Stimulated activated naive B cell treated with anti-CD40 and anti-IgM and Interleukin-4, amounts not matched to agents 10 μg/mL and 1 μg/mL and 100 μg/mL, for 72 hours (primary cell): ENCODE data around the gene GPD2.

Experiments used
- ATAC-seq, 2 donors: fragments of 150-1000 bp; cut with Tn5 transposase; replicated peaks; 2 replicates each; pipeline ENCODE4 v1.10.0; 2021; ENCODE audit warnings: moderate library complexity in 1 of 2
- DNase-seq: peaks from one replicate; pipeline ENCODE4 v3.0.0; 2021
- H3K27ac Mint-ChIP-seq: one replicate; pipeline ENCODE4 v1.8.0; 2022; ENCODE audit warnings: mild to moderate bottlenecking, mixed read lengths
- H3K27me3 Mint-ChIP-seq, 2 donors: one replicate each; pipeline ENCODE4 v1.8.0; 2022; ENCODE audit warnings: mixed read lengths in 2 of 2
- H3K36me3 Mint-ChIP-seq, 2 donors: one replicate each; pipeline ENCODE4 v1.8.0; 2022; ENCODE audit warnings: mixed read lengths in 2 of 2, mild to moderate bottlenecking in 1 of 2
- H3K4me1 Mint-ChIP-seq, 2 donors: one replicate each; pipeline ENCODE4 v1.8.0; 2022; ENCODE audit warnings: mixed read lengths in 2 of 2, mild to moderate bottlenecking in 1 of 2
- H3K4me3 Mint-ChIP-seq, 2 donors: one replicate each; pipeline ENCODE4 v1.8.0; 2022; ENCODE audit warnings: mild to moderate bottlenecking in 2 of 2, mixed read lengths in 2 of 2, moderate library complexity in 1 of 2
- H3K9me3 Mint-ChIP-seq, 2 donors: one replicate each; pipeline ENCODE4 v1.8.0; 2022; ENCODE audit warnings: mixed read lengths in 2 of 2, mild to moderate bottlenecking in 1 of 2

The GPD2 gene

GRCh38 chr2:156423674-156424282 lies 12.4 kb upstream of the GPD2 start:
- peaks cover 3 to 5% of the 10 kb centered on the region in 2 donors for H3K9me3 Mint-ChIP-seq
- H3K36me3 Mint-ChIP-seq = no peaks in the 10 kb centered on the region
- peaks cover 9 to 22% of the 10 kb centered on the region in 2 donors for H3K27me3 Mint-ChIP-seq
- peaks cover 3 to 5% of the 10 kb centered on the region in 2 donors for H3K4me1 Mint-ChIP-seq
- no peak overlapping the region for H3K27ac Mint-ChIP-seq
- ATAC-seq (no peak), DNase-seq (no peak)
- H3K4me3 Mint-ChIP-seq = no peak overlapping the region

DNA sequence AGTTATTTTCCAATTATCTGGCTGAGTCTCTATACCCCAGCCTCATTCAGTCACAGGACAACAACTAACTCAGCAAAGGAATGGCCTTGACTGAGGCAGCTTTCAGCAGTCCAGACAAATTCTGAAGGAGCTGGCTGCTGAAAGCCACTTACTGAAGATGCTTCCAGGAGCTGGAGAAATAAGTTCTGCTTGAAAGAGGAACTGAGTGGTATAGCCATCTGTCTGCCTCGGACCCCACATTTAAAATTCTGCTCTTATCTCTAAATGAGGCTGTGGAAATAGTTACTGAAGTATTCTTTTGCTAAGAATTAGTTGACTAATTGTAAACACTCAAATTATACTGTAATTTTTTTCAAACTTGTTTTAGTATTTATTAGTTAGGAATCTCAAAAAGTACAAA lies 9.1 kb upstream of the GPD2 start:
- no peaks in the 10 kb centered on the region for H3K9me3 Mint-ChIP-seq
- ATAC-seq (no peak), DNase-seq (no peak)
- H3K36me3 Mint-ChIP-seq = no peaks in the 10 kb centered on the region
- no peak overlapping the region for H3K27ac Mint-ChIP-seq
- peaks cover 15 to 21% of the 10 kb centered on the region in 2 donors for H3K4me1 Mint-ChIP-seq
- H3K27me3 Mint-ChIP-seq = peaks cover 3 to 11% of the 10 kb centered on the region in 2 donors
- H3K4me3 Mint-ChIP-seq = no peak overlapping the region

GRCh38 chr2:156429211-156429610 lies 7.0 kb upstream of the GPD2 start:
- H3K27ac Mint-ChIP-seq = no peak overlapping the region
- no peaks in the 10 kb centered on the region for H3K36me3 Mint-ChIP-seq
- peaks cover 16 to 21% of the 10 kb centered on the region in 2 donors for H3K4me1 Mint-ChIP-seq
- ATAC-seq = no peak
- H3K4me3 Mint-ChIP-seq = no peak overlapping the region
- no peaks in the 10 kb centered on the region for H3K9me3 Mint-ChIP-seq
- H3K27me3 Mint-ChIP-seq = peaks cover 0 to 6% of the 10 kb centered on the region in 2 donors
- DNase-seq = no peak

- Mint-ChIP-seq H3K4me3 (peak overlapping the region; percentile 60 to 62), H3K27ac (peak overlapping the region; percentile 89), H3K27me3 (peaks cover 0 to under 1% of the 10 kb centered on the region in 2 donors), H3K4me1 (peaks cover 16 to 21% of the 10 kb centered on the region in 2 donors), H3K36me3 (no peaks in the 10 kb centered on the region), H3K9me3 (no peaks in the 10 kb centered on the region)
- ATAC-seq (peak; percentile 55 to 62), DNase-seq (no peak)
These were observed 5.8 kb upstream of the GPD2 start for GRCh38 chr2:156430236-156430979.

DNA sequence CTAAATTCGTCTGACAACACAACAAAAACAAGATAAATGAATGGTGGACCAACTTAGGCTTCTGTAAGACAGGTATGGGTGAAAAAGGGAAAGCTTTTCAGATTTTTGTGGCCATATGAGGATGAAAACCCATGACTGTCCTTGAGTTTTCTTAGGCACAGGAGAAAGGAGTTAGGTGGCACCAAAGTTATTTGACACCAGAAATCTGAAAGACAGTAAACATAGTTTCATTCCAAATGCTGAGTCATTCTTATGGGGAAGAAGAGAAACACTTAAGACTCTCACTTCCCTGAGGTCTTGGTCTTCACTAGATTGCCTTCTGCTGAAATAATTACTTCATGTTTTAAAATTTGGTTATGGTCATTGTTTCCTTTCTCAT lies 5.2 kb upstream of the GPD2 start:
- DNase-seq (no peak), ATAC-seq (peak; percentile 52 to 55)
- Mint-ChIP-seq H3K27me3 (no peaks in the 10 kb centered on the region), H3K4me3 (peak overlapping the region; percentile 60 to 62), H3K27ac (peak overlapping the region; percentile 89), H3K36me3 (no peaks in the 10 kb centered on the region), H3K4me1 (peaks cover 16 to 21% of the 10 kb centered on the region in 2 donors), H3K9me3 (no peaks in the 10 kb centered on the region)

DNA sequence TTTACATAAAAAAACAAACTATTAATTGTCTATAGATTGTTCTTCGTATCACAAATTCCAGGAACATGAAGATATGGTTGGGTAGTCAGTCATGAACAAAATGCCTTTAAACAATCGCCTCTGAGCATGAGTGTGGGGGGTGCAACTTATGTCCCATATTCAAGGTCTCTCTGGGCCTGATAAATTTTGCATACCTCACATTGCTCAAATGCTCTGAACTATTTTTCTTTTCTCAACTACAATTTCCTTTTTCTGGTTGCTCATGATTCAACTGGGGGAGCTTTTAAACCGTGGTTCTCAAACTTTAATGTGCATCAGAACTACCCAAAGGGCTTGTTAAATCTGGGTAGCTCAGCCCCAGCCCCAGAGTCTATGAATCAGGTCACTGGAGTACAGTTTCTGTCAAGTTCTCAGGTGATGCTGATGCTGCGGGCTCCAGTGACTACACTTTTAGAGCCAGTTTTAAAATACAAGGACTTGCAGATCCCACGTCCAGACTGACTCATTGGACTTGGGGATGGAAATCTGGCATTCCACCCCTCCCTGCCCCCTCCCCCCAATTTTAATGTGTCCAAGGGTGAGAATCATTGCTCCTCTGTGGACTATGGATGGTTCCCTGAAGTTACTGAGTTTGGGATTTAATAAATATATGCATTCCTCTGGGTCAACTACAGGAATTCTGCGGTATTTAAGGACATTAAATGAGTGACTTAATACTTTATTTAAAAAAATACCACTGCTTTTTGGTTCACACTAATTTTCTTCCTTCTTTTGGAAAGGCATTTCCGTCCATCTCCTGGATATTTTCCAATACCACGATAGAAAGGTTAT lies 1.5 kb upstream of the GPD2 start:
- no peak for ATAC-seq

GRCh38 chr2:156435396-156435717 lies 822 bp upstream of the GPD2 start:
- ATAC-seq (no peak), DNase-seq (no peak)
- Mint-ChIP-seq H3K27ac (peak overlapping the region; percentile 97), H3K9me3 (no peaks in the 10 kb centered on the region), H3K4me3 (peak overlapping the region; percentile 91 to 95), H3K4me1 (peaks cover 26 to 36% of the 10 kb centered on the region in 2 donors), H3K36me3 (peaks cover 2 to 10% of the 10 kb centered on the region in 2 donors), H3K27me3 (no peaks in the 10 kb centered on the region)

More for the DNA sequence above, 1.5 kb upstream of the GPD2 start:
- Mint-ChIP-seq H3K27me3 (no peaks in the 10 kb centered on the region), H3K9me3 (no peaks in the 10 kb centered on the region), H3K4me3 (peak overlapping the region; percentile 91 to 95), H3K4me1 (peaks cover 27 to 35% of the 10 kb centered on the region in 2 donors), H3K36me3 (peaks cover 2 to 5% of the 10 kb centered on the region in 2 donors), H3K27ac (peak overlapping the region; percentile 69)
- no peak for DNase-seq

GRCh38 chr2:156436497-156437085 lies 412 bp downstream of the GPD2 start:
- Mint-ChIP-seq H3K27me3 (no peaks in the 10 kb centered on the region), H3K4me3 (peak overlapping the region; percentile 91 to 95), H3K4me1 (peaks cover 14 to 25% of the 10 kb centered on the region in 2 donors), H3K27ac (peak overlapping the region; percentile 97), H3K36me3 (peaks cover 5 to 17% of the 10 kb centered on the region in 2 donors), H3K9me3 (no peaks in the 10 kb centered on the region)
- ATAC-seq (peak; percentile 18 to 45), DNase-seq (no peak)

DNA sequence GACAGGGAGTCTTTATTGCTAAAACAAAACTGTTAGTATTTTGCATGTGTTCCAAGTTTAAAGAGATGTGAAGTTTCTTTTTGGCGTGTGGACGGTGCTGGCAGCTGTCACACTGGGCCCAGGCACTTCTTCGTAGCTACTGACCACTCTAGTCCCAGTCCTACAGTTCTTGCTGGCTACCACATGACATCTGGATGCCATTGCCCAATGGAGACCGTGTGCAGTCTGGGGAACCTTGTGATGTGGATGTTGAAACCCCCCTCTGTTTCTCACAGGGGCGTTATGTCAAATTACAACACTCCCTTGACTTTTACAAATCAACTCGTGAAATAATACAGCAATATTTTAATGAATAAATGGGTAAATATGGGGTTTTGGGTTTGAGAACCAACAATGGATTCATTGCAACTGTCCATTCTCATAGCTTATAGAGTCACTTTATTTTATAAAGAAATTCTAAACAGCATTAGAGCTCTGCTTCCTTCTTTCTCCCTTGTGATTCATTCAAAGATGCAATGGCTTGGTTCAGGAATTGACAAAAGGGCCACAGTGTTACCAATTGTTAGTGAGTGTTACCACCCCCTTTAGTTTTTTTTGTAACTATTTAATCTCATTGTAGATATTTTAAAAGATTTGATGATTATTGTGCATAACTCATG lies 1.2 kb downstream of the GPD2 start:
- no peak overlapping the region for H3K27ac Mint-ChIP-seq
- no peak for DNase-seq
- ATAC-seq = no peak
- no peaks in the 10 kb centered on the region for H3K27me3 Mint-ChIP-seq
- peaks cover 13 to 25% of the 10 kb centered on the region in 2 donors for H3K4me1 Mint-ChIP-seq
- no peaks in the 10 kb centered on the region for H3K9me3 Mint-ChIP-seq
- H3K4me3 Mint-ChIP-seq = peak overlapping the region; percentile 91 to 95
- peaks cover 5 to 17% of the 10 kb centered on the region in 2 donors for H3K36me3 Mint-ChIP-seq

DNA sequence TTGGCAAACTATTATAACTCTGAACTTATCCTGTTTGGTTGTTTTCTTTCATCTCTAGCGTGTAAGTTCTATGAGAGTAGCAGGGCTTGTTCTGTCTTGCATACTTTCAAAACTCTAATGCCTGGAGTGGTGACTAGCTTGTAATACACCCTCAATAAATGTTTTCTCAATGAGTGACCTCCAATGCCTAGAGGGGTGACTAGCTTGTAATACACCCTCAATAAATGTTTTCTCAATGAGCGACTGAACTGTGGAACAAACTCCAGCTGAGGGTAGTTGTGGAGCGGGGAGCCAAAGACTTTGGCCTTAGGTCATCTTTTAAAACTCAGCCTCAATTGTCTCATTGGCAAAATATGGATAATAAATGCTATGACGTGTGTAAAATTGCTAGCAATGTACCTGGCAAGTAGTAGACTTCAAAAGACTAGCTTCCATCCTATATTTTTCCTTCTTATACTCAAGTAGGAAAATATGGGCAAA lies 1.8 kb downstream of the GPD2 start:
- H3K27me3 Mint-ChIP-seq = no peaks in the 10 kb centered on the region
- no peak for DNase-seq
- H3K27ac Mint-ChIP-seq = peak overlapping the region; percentile 42

GRCh38 chr2:156443089-156443488 lies 6.9 kb downstream of the GPD2 start:
- Mint-ChIP-seq H3K36me3 (peaks cover 13 to 31% of the 10 kb centered on the region in 2 donors), H3K4me1 (peaks cover 12 to 25% of the 10 kb centered on the region in 2 donors), H3K27ac (no peak overlapping the region), H3K4me3 (no peak overlapping the region), H3K9me3 (no peaks in the 10 kb centered on the region), H3K27me3 (no peaks in the 10 kb centered on the region)
- ATAC-seq = no peak
- no peak for DNase-seq

More for the DNA sequence above, 1.8 kb downstream of the GPD2 start:
- Mint-ChIP-seq H3K36me3 (peaks cover 8 to 20% of the 10 kb centered on the region in 2 donors), H3K4me3 (peak overlapping the region in 1 of 2 donors; percentile 30), H3K4me1 (peaks cover 13 to 25% of the 10 kb centered on the region in 2 donors), H3K9me3 (no peaks in the 10 kb centered on the region)
- no peak for ATAC-seq

- Mint-ChIP-seq H3K4me3 (no peak overlapping the region), H3K27ac (no peak overlapping the region)
- ATAC-seq = no peak
These were observed 9.4 kb downstream of the GPD2 start for GRCh38 chr2:156445296-156446220.

DNA sequence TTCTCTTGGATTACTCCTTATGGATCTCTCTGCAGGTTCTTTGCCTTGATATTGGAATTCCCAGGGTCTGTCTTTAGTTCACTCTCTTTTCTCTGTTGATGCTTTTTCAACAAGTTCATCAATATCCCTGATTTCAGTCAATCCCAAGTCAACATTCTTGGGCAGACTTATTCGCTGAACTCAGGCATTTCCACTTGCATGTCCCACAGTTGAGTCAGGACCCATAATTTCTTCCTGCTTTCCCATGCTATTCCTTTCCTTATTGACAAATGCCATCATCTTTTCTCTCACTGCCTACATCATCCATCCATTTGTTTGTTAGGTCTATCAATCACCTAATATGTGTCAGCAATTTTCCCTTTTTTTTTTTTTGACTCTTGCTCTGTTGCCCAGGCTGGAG lies 11.6 kb downstream of the GPD2 start:
- H3K9me3 Mint-ChIP-seq = peaks cover 0 to 2% of the 10 kb centered on the region in 2 donors
- DNase-seq (no peak), ATAC-seq (no peak)
- no peak overlapping the region for H3K4me3 Mint-ChIP-seq
- peaks cover 14 to 20% of the 10 kb centered on the region in 2 donors for H3K4me1 Mint-ChIP-seq
- no peak overlapping the region for H3K27ac Mint-ChIP-seq
- no peaks in the 10 kb centered on the region for H3K27me3 Mint-ChIP-seq
- H3K36me3 Mint-ChIP-seq = peaks cover 18 to 34% of the 10 kb centered on the region in 2 donors

More at GRCh38 chr2:156445296-156446220, 9.4 kb downstream of the GPD2 start:
- H3K36me3 Mint-ChIP-seq = peaks cover 18 to 36% of the 10 kb centered on the region in 2 donors
- peaks cover 12 to 14% of the 10 kb centered on the region in 2 donors for H3K4me1 Mint-ChIP-seq
- H3K27me3 Mint-ChIP-seq = no peaks in the 10 kb centered on the region
- no peak for DNase-seq
- no peaks in the 10 kb centered on the region for H3K9me3 Mint-ChIP-seq
